Superior temporal gyrus (tissue), 1 donor: ENCODE results near the gene ERCC2.

Experiments used
- DNase-seq: peaks from one replicate; pipeline ENCODE4 v3.0.0-alpha.2; 2016; ENCODE audit errors: extremely low spot score

ERCC2 gene

DNA sequence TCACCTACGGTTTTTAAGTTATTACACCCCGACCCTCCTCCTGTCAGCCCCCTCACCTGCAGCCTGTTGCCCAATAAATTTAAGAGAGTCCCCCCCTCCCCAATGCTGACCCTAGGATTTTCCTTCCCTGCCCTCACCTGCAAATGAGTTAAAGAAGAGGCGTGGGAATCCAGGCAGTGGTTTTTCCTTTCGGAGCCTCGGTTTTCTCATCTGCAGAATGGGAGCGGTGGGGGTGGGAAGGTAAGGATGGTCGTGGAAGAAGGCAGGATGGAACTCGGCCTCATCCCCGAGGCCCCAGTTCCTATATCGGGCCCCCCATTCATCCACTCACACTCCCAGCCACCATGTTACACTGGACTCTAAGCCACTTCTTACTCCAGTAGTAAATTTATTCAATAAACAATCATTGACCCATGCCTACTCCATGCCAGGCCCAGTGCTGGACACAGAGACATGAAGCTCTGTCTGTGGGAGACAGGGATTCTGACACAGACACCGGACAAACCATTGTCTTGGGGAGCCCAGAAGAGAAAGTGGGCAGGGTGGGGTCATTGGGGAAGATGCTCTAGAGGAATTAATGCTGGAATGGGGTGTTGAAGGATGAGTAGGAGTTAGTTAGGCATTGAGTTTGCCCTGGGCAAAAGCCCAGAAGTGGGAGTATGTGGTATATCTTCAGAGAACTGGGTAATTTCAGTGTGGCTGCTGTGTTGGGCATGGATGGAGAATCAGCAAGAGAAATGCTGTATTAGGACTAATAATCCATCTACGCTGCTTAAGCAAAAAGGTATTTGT, 66.9 kb downstream of the ERCC2 start:
- no peak for DNase-seq

DNA sequence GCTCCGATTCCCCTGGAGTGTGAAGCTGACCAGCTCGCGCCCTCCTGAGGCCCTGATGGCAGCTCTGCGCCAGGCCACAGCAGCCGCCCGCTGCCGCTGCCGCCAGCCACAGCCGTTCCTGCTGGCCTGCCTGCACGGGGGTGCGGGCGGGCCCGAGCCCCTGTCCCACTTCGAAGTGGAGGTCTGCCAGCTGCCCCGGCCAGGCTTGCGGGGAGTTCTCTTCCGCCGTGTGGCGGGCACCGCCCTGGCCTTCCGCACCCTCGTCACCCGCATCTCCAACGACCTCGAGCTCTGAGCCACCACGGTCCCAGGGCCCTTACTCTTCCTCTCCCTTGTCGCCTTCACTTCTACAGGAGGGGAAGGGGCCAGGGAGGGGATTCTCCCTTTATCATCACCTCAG, 68.0 kb downstream of the ERCC2 start:
- no peak for DNase-seq
